Measurements from ENCODE around the gene SLC17A3.

DNA sequence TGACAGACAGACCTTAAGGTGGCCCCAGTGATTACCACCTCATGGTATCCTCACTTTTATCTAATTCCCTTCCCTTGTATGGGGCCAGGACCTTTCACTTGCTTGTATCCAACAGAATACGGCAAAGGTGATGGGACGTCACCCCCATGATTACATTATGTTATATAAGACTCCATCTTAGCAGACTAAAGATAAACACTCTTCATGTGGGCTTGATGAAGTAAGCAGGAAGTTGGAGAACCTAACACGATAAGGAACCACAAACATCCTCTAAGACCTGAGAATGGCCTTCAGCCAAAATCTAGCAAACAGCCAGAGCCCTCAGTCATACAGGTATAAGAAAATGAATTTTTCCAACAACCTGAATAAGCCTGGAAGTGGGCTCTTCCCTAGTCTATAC lies 8.0 kb downstream of the SLC17A3 start:
- TF ChIP-seq GATA2 (IDR thresholded peaks at IDR 0.05; ENCODE audit: low read depth, low read length) (no peak), GATA3 (IDR thresholded peaks at IDR 0.05; ENCODE audit: low read depth, low read length) (no peak)

Measured in SH-SY5Y (cell line).